Brain microvascular endothelial cell (primary cell): ENCODE data around the gene RAG1.

Source experiments
- DNase-seq: peaks from one replicate; pipeline ENCODE4 v3.0.0-alpha.2; 2020
- H3K27ac ChIP-seq: fragments of 250-450 bp; sonication (Bioruptor Pico); 2 replicates; pipeline ENCODE4 v1.5.1; 2020; ENCODE audit warnings: mild to moderate bottlenecking, moderate library complexity
- H3K27me3 ChIP-seq: fragments of 250-450 bp; sonication (Bioruptor Pico); replicated peaks from 2 replicates; pipeline ENCODE4 v1.5.1; 2020; ENCODE audit warnings: mild to moderate bottlenecking
- H3K36me3 ChIP-seq: fragments of 250-450 bp; sonication (Bioruptor Pico); replicated peaks from 2 replicates; pipeline ENCODE4 v1.5.1; 2020; ENCODE audit warnings: mild to moderate bottlenecking
- H3K4me3 ChIP-seq: 2 replicates; pipeline ENCODE4 v1.5.1; 2011; ENCODE audit warnings: low read depth, mild to moderate bottlenecking, control low read depth, low read length, moderate library complexity
- in situ Hi-C: cut with HindIII; loops from 2 replicates; pipeline ENCODE4 v1.10.0; 2017; ENCODE audit warnings: low sequenced_read_pairs, low pct_ligation_motif_present
- TF ChIP-seq, protein P1 (sequence below): IDR thresholded peaks from 2 replicates; pipeline ENCODE4 v1.5.1; 2011; ENCODE audit warnings: low read depth, mild to moderate bottlenecking, moderate library complexity, low read length, control low read depth, inconsistent platforms; ENCODE audit errors: missing control alignments

The RAG1 gene

DNA sequence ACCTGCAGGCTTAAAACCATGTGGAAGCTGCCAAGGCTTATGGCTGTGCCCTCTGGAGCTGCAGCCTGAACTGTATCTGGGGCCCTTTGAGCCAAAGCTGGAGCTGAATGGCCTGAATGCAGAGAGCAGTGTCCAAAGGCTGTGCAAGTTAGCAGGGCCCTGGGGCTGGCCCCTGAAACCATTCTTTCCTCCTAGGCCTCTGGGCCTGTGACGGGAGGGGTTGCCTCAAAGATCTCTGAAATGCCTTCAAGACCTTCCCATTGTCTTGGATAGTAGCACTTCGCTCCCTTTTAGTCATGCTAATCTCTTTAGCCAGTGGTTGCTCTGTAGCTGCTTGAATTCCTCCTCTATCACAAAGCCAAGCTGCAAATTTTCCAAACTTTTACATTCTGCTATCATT, 13.7 kb downstream of the RAG1 start:
- no peak for DNase-seq
- Histone ChIP-seq H3K27ac (no peak overlapping the region), H3K4me3 (no peak overlapping the region), H3K36me3 (no peaks in the 10 kb centered on the region), H3K27me3 (no peaks in the 10 kb centered on the region)
- in situ Hi-C loops, result no loop called here
- TF ChIP-seq, protein P1, sequence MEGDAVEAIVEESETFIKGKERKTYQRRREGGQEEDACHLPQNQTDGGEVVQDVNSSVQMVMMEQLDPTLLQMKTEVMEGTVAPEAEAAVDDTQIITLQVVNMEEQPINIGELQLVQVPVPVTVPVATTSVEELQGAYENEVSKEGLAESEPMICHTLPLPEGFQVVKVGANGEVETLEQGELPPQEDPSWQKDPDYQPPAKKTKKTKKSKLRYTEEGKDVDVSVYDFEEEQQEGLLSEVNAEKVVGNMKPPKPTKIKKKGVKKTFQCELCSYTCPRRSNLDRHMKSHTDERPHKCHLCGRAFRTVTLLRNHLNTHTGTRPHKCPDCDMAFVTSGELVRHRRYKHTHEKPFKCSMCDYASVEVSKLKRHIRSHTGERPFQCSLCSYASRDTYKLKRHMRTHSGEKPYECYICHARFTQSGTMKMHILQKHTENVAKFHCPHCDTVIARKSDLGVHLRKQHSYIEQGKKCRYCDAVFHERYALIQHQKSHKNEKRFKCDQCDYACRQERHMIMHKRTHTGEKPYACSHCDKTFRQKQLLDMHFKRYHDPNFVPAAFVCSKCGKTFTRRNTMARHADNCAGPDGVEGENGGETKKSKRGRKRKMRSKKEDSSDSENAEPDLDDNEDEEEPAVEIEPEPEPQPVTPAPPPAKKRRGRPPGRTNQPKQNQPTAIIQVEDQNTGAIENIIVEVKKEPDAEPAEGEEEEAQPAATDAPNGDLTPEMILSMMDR, result no peak

DNA sequence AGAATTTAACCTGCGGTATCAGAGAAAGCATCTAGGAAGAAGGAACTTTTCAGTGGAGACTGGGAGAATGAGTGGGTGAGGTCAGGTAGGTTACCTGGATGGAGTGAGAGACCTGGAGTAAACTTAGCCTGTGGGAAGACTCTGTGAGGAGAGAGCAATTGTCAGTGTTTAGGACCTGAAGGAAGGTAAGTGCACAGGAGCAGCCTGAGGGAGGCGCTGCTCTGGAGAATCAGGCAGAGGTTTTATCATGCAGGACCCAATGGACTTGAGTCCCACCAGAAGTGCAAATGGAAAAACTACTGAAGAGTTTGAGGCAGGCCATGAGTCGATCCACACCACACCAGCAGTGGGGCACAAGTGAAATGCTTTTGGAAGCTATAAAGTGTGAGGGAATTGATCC, 15.9 kb downstream of the RAG1 start:
- Histone ChIP-seq H3K27ac (no peak overlapping the region), H3K27me3 (no peaks in the 10 kb centered on the region), H3K36me3 (no peaks in the 10 kb centered on the region), H3K4me3 (no peak overlapping the region)
- in situ Hi-C loops, result no loop called here
- no peak for DNase-seq
- TF ChIP-seq, protein P1, result no peak

DNA sequence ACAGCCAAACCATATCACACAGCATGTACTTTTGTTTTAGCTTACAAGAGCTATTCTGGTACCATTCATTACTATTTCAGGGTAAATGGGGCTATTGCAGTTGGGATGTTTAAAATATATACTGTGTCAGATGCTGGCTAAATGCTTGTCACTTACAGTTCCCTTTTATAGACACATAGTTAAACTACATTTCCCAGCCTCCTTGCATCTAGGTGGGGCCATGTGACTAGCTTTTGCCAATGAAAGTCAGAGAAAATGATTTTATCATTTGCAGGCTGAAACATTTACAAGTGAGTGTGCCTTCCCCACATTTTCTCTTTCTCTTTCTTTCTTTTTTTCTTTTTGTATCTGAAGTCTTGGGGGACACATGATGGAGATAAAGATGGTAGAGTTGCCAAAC, 18.7 kb downstream of the RAG1 start:
- TF ChIP-seq, protein P1, result no peak
- in situ Hi-C loops, result no loop called here
- DNase-seq, result no peak

DNA sequence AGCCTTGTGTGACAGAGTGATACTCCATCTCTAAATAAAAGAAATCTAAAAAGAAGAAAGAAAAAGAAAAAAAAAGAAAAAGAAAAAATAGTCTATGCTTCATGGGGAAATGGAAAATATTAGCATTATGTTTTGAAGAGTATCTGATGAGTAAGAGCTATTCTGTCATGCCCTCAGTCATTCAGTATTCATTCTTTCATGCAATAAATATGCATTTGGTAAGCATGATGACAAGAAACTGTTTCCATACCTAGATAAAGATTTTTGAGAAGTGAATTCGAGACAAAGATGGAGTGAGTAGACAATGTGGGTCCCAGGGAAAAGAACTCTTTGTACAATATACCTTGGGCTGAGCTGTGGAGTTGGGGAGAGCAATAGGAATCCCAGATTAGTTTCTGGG, 20.3 kb downstream of the RAG1 start:
- TF ChIP-seq, protein P1, result no peak
- H3K36me3 ChIP-seq, result no peaks in the 10 kb centered on the region
- in situ Hi-C loops, result no loop called here
- no peak overlapping the region for H3K4me3 ChIP-seq
- no peak for DNase-seq
- H3K27ac ChIP-seq, result no peak overlapping the region
- no peaks in the 10 kb centered on the region for H3K27me3 ChIP-seq

More for the DNA sequence above, 18.7 kb downstream of the RAG1 start:
- no peaks in the 10 kb centered on the region for H3K27me3 ChIP-seq
- no peak overlapping the region for H3K27ac ChIP-seq
- no peak overlapping the region for H3K4me3 ChIP-seq
- H3K36me3 ChIP-seq, result no peaks in the 10 kb centered on the region

DNA sequence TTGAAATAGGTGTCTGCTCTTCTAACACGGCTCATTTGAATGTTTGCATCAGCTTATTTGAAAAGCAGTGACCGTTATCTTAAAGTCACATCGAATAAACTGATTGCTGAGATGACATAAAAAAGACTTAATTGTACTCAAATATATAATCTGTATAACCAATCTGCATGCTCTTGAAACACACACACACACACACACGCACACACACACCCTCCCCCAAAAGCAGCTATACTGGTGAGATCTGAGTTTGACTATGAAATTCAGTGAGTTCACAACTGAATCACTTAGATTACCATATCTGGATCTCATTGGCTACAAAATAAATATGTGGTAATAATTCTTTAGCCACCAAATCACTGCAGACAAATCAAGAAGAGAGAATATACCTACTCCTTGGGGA, 22.7 kb downstream of the RAG1 start:
- no peaks in the 10 kb centered on the region for H3K27me3 ChIP-seq
- DNase-seq, result no peak
- H3K4me3 ChIP-seq, result no peak overlapping the region
- in situ Hi-C loops, result no loop called here
- no peaks in the 10 kb centered on the region for H3K36me3 ChIP-seq
- no peak overlapping the region for H3K27ac ChIP-seq
- TF ChIP-seq, protein P1, result no peak

DNA sequence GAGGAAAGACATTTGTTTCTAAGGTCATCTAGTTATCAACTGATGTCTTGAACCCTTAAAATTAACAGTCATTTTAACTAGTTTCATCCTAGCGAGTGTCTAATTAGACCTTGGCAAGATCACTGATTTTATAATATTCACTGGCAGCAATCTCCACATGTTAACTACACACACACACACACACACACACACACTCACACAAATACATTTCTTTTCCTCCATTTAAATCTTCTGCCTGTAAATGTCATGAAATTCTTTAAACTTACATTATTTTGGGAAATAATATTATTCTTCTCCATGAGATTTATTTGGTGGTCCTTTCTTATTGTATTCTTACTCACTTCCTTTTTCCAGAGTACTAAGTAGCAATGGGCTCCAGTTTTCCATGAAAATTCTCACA, 23.6 kb downstream of the RAG1 start:
- in situ Hi-C loops, result no loop called here
- Histone ChIP-seq H3K36me3 (no peaks in the 10 kb centered on the region), H3K4me3 (no peak overlapping the region), H3K27me3 (no peaks in the 10 kb centered on the region), H3K27ac (no peak overlapping the region)
- TF ChIP-seq, protein P1, result no peak
- no peak for DNase-seq
